ENCODE measurements around the gene CCM2L.

The CCM2L gene

GRCh38 chr20:32034581-32035425 lies 24.6 kb downstream of the CCM2L start:
- no peaks in the 10 kb centered on the region for H3K36me3 ChIP-seq (ENCODE audit: control insufficient read depth in 1 of 2, insufficient read depth in 2 of 2, low read depth in 1 of 2, low read length in 2 of 2)
- no peak overlapping the region for H2BK120ac ChIP-seq (ENCODE audit: low read depth, low read length)
- H2BK5ac ChIP-seq (ENCODE audit: low read depth, low read length, poor library complexity, severe bottlenecking), result no peak overlapping the region
- peaks cover 4% of the 10 kb centered on the region for H3K9me3 ChIP-seq (ENCODE audit: control insufficient read depth, low read length)
- H3K4me2 ChIP-seq (ENCODE audit: low read length, poor library complexity, severe bottlenecking), result no peak overlapping the region
- H3K18ac ChIP-seq (ENCODE audit: low read depth in 1 of 2, low read length in 2 of 2), result no peak overlapping the region
- H2AFZ ChIP-seq (ENCODE audit: low read depth, low read length), result no peak overlapping the region
- no peak overlapping the region for H2AK5ac ChIP-seq (ENCODE audit: low read length, severe bottlenecking)
- H3K4me3 ChIP-seq (ENCODE audit: insufficient read depth in 1 of 2, low read depth in 1 of 2, low read length in 2 of 2), result no peak overlapping the region
- no peak overlapping the region for H2BK15ac ChIP-seq (ENCODE audit: low read depth, poor library complexity, severe bottlenecking)
- H3K27ac ChIP-seq (ENCODE audit: low read length, poor library complexity, severe bottlenecking), result no peak overlapping the region
- no peak overlapping the region for H4K8ac ChIP-seq (ENCODE audit: low read length)
- H3K79me1 ChIP-seq (replicated peaks; ENCODE audit: low read length, poor library complexity, severe bottlenecking), result no peaks in the 10 kb centered on the region
- peak; percentile 26 for DNase-seq
- no peak overlapping the region for H4K91ac ChIP-seq (ENCODE audit: low read length)
- no peak overlapping the region for H3K9ac ChIP-seq (ENCODE audit: low read length)
- no peak overlapping the region for H2BK12ac ChIP-seq (ENCODE audit: low read length in 2 of 2)
- peaks cover 5% of the 10 kb centered on the region for H3K4me1 ChIP-seq (ENCODE audit: control insufficient read depth, insufficient read depth, low read depth, low read length)
- H3K4ac ChIP-seq (ENCODE audit: low read depth in 1 of 2, low read length in 2 of 2), result no peak overlapping the region
- peaks cover 66 to 82% of the 10 kb centered on the region in 2 experiments for H3K27me3 ChIP-seq (ENCODE audit: control insufficient read depth in 1 of 2, insufficient read depth in 1 of 2, low read length in 2 of 2)
- no peak overlapping the region for H3K23ac ChIP-seq (ENCODE audit: low read length in 2 of 2)
- H3K14ac ChIP-seq (ENCODE audit: low read length in 2 of 2), result no peak overlapping the region
- 76% methylated on average over 9 of the region's 9 CpGs for WGBS

- no peak for DNase-seq
- Histone ChIP-seq H3K27ac (ENCODE audit: low read length, poor library complexity, severe bottlenecking) (no peak overlapping the region), H3K23ac (ENCODE audit: low read length in 2 of 2) (no peak overlapping the region), H2BK120ac (ENCODE audit: low read depth, low read length) (no peak overlapping the region), H3K79me1 (replicated peaks; ENCODE audit: low read length, poor library complexity, severe bottlenecking) (no peaks in the 10 kb centered on the region), H2BK5ac (ENCODE audit: low read depth, low read length, poor library complexity, severe bottlenecking) (no peak overlapping the region), H2AFZ (ENCODE audit: low read depth, low read length) (no peak overlapping the region), H3K4me3 (ENCODE audit: insufficient read depth in 1 of 2, low read depth in 1 of 2, low read length in 2 of 2) (no peak overlapping the region), H4K91ac (ENCODE audit: low read length) (no peak overlapping the region), H3K14ac (ENCODE audit: low read length in 2 of 2) (no peak overlapping the region), H3K4me1 (ENCODE audit: control insufficient read depth, insufficient read depth, low read depth, low read length) (peaks cover 5% of the 10 kb centered on the region), H3K9ac (ENCODE audit: low read length) (no peak overlapping the region), H3K4ac (ENCODE audit: low read depth in 1 of 2, low read length in 2 of 2) (no peak overlapping the region), H3K27me3 (ENCODE audit: control insufficient read depth in 1 of 2, insufficient read depth in 1 of 2, low read length in 2 of 2) (peaks cover 67 to 82% of the 10 kb centered on the region in 2 experiments), H3K9me3 (ENCODE audit: control insufficient read depth, low read length) (peaks cover 4% of the 10 kb centered on the region), H3K4me2 (ENCODE audit: low read length, poor library complexity, severe bottlenecking) (no peak overlapping the region), H2AK5ac (ENCODE audit: low read length, severe bottlenecking) (no peak overlapping the region), H2BK15ac (ENCODE audit: low read depth, poor library complexity, severe bottlenecking) (no peak overlapping the region), H4K8ac (ENCODE audit: low read length) (no peak overlapping the region), H2BK12ac (ENCODE audit: low read length in 2 of 2) (no peak overlapping the region), H3K18ac (ENCODE audit: low read depth in 1 of 2, low read length in 2 of 2) (no peak overlapping the region), H3K36me3 (ENCODE audit: control insufficient read depth in 1 of 2, insufficient read depth in 2 of 2, low read depth in 1 of 2, low read length in 2 of 2) (no peaks in the 10 kb centered on the region)
- WGBS, result 86% methylated on average over 8 of the region's 8 CpGs
Measured at GRCh38 chr20:32035426-32035779, 25.2 kb downstream of the CCM2L start.

- Histone ChIP-seq H3K79me1 (replicated peaks; ENCODE audit: low read length, poor library complexity, severe bottlenecking) (no peaks in the 10 kb centered on the region), H3K14ac (ENCODE audit: low read length in 2 of 2) (no peak overlapping the region), H3K36me3 (ENCODE audit: control insufficient read depth in 1 of 2, insufficient read depth in 2 of 2, low read depth in 1 of 2, low read length in 2 of 2) (no peaks in the 10 kb centered on the region), H3K4ac (ENCODE audit: low read depth in 1 of 2, low read length in 2 of 2) (no peak overlapping the region), H2BK15ac (ENCODE audit: low read depth, poor library complexity, severe bottlenecking) (no peak overlapping the region), H2AK5ac (ENCODE audit: low read length, severe bottlenecking) (no peak overlapping the region), H3K9ac (ENCODE audit: low read length) (no peak overlapping the region), H2BK12ac (ENCODE audit: low read length in 2 of 2) (no peak overlapping the region), H3K18ac (ENCODE audit: low read depth in 1 of 2, low read length in 2 of 2) (no peak overlapping the region), H3K4me1 (ENCODE audit: control insufficient read depth, insufficient read depth, low read depth, low read length) (peaks cover under 1% of the 10 kb centered on the region), H3K27ac (ENCODE audit: low read length, poor library complexity, severe bottlenecking) (no peak overlapping the region), H2BK5ac (ENCODE audit: low read depth, low read length, poor library complexity, severe bottlenecking) (no peak overlapping the region), H2BK120ac (ENCODE audit: low read depth, low read length) (no peak overlapping the region), H3K27me3 (ENCODE audit: control insufficient read depth in 1 of 2, insufficient read depth in 1 of 2, low read length in 2 of 2) (peaks cover 75 to 81% of the 10 kb centered on the region in 2 experiments), H4K91ac (ENCODE audit: low read length) (no peak overlapping the region), H3K4me3 (ENCODE audit: insufficient read depth in 1 of 2, low read depth in 1 of 2, low read length in 2 of 2) (no peak overlapping the region), H4K8ac (ENCODE audit: low read length) (no peak overlapping the region), H3K9me3 (ENCODE audit: control insufficient read depth, low read length) (peaks cover 4% of the 10 kb centered on the region), H3K23ac (ENCODE audit: low read length in 2 of 2) (no peak overlapping the region), H3K4me2 (ENCODE audit: low read length, poor library complexity, severe bottlenecking) (no peak overlapping the region), H2AFZ (ENCODE audit: low read depth, low read length) (no peak overlapping the region)
- WGBS, result 51% methylated on average over 3 of the region's 4 CpGs
- DNase-seq, result no peak
Measured at GRCh38 chr20:32036252-32036651, 26.0 kb downstream of the CCM2L start.

- H3K4ac ChIP-seq (ENCODE audit: low read depth in 1 of 2, low read length in 2 of 2), result no peak overlapping the region
- no peak overlapping the region for H3K23ac ChIP-seq (ENCODE audit: low read length in 2 of 2)
- H3K9me3 ChIP-seq (ENCODE audit: control insufficient read depth, low read length), result peaks cover 4% of the 10 kb centered on the region
- no peak overlapping the region for H2AFZ ChIP-seq (ENCODE audit: low read depth, low read length)
- H3K4me3 ChIP-seq (ENCODE audit: insufficient read depth in 1 of 2, low read depth in 1 of 2, low read length in 2 of 2), result no peak overlapping the region
- no peak overlapping the region for H3K14ac ChIP-seq (ENCODE audit: low read length in 2 of 2)
- no peak overlapping the region for H4K8ac ChIP-seq (ENCODE audit: low read length)
- H2BK12ac ChIP-seq (ENCODE audit: low read length in 2 of 2), result no peak overlapping the region
- H3K27ac ChIP-seq (ENCODE audit: low read length, poor library complexity, severe bottlenecking), result no peak overlapping the region
- no peaks in the 10 kb centered on the region for H3K79me1 ChIP-seq (replicated peaks; ENCODE audit: low read length, poor library complexity, severe bottlenecking)
- no peak overlapping the region for H2BK120ac ChIP-seq (ENCODE audit: low read depth, low read length)
- H2BK5ac ChIP-seq (ENCODE audit: low read depth, low read length, poor library complexity, severe bottlenecking), result no peak overlapping the region
- H3K4me2 ChIP-seq (ENCODE audit: low read length, poor library complexity, severe bottlenecking), result no peak overlapping the region
- H4K91ac ChIP-seq (ENCODE audit: low read length), result no peak overlapping the region
- no peaks in the 10 kb centered on the region for H3K4me1 ChIP-seq (ENCODE audit: control insufficient read depth, insufficient read depth, low read depth, low read length)
- no peak overlapping the region for H3K9ac ChIP-seq (ENCODE audit: low read length)
- H3K18ac ChIP-seq (ENCODE audit: low read depth in 1 of 2, low read length in 2 of 2), result no peak overlapping the region
- no peaks in the 10 kb centered on the region for H3K36me3 ChIP-seq (ENCODE audit: control insufficient read depth in 1 of 2, insufficient read depth in 2 of 2, low read depth in 1 of 2, low read length in 2 of 2)
- WGBS, result 69% methylated on average over 10 of the region's 10 CpGs
- no peak overlapping the region for H2AK5ac ChIP-seq (ENCODE audit: low read length, severe bottlenecking)
- H3K27me3 ChIP-seq (ENCODE audit: control insufficient read depth in 1 of 2, insufficient read depth in 1 of 2, low read length in 2 of 2), result peaks cover 79 to 83% of the 10 kb centered on the region in 2 experiments
- no peak overlapping the region for H2BK15ac ChIP-seq (ENCODE audit: low read depth, poor library complexity, severe bottlenecking)
- peak; percentile 16 for DNase-seq
Measured at GRCh38 chr20:32036716-32037485, 26.7 kb downstream of the CCM2L start.
